ENCODE measurements around the gene OTX1. TPM values are rescaled to one million over a fixed set of nuclear protein-coding genes. Genes with fewer than 3 reads are reported as not detected.

The OTX1 gene
- total RNA-seq, 1 experiment from 2014 or later, result 13.1 TPM

DNA sequence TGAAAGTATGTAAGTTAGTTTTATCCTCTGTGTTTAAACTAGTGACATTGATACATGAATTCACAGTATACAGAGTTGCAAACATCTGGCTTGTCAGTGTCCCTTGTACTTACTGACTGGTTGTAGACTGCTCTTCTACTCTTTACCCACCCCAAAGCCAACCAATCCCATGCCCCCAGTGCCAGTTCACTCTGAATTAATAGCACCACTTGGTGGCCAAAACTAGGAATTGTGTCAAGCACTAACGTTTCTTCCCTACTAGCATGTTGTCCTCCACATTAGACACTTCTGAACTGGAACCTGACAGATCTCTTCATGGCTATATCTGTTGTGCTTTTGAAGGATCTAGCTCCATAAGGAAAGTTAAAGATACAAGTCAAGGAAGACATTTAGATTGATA is 27.2 kb upstream of the OTX1 start:
- H3K27me3 ChIP-seq (ENCODE audit: insufficient read depth, low read length), result no peaks in the 10 kb centered on the region
- CTCF ChIA-PET, result interaction anchor here (1.2 to 1.3 kb wide), 3 partner anchors 11 to 567 kb away, joined by 3 to 4 read pairs (median 3); no protein-coding TSS in a partner anchor
- no peaks in the 10 kb centered on the region for H3K79me2 ChIP-seq (ENCODE audit: insufficient read depth, low read length)
- DNase-seq (ENCODE audit: low read depth, low spot score) (peak; percentile 54), ATAC-seq (peak; percentile 96)
- BruUV-seq (replicated peaks), result no TSS peak
- H3K4me3 ChIP-seq (replicated peaks in 1 of 2; ENCODE audit: low read depth in 1 of 2, low read length in 2 of 2), result no peak overlapping the region
- intact Hi-C loops (cut with micrococcal nuclease), result loop anchor here (1.0 to 2.0 kb wide), 2 partner anchors 236 to 567 kb away; no protein-coding TSS in a partner anchor
- H2AFZ ChIP-seq (ENCODE audit: low read depth, low read length, poor library complexity, severe bottlenecking), result no peak overlapping the region
- no peaks in the 10 kb centered on the region; a peak in 1 of 4 replicates for H3K4me1 ChIP-seq (ENCODE audit: control insufficient read depth in 1 of 2, insufficient read depth in 2 of 2, low read length in 2 of 2)
- H4K20me1 ChIP-seq (ENCODE audit: insufficient read depth), result no peaks in the 10 kb centered on the region
- RAD21 ChIA-PET (ENCODE audit: low non-redundant PET in 1 of 2, low total read pairs in 2 of 2, uncharacterized antibody in 2 of 2, unreplicated experiment in 2 of 2), result no interaction called here
- TF ChIP-seq, protein P1, sequence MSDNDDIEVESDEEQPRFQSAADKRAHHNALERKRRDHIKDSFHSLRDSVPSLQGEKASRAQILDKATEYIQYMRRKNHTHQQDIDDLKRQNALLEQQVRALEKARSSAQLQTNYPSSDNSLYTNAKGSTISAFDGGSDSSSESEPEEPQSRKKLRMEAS (IDR thresholded peaks at IDR 0.05), result no peak
- TF ChIP-seq SIN3A (IDR thresholded peaks at IDR 0.05; ENCODE audit: low read depth) (no peak), SP1 (IDR thresholded peaks at IDR 0.05; ENCODE audit: low read depth) (no peak), CBX3 (IDR thresholded peaks at IDR 0.05; ENCODE audit: low read depth) (no peak), JUND (IDR thresholded peaks at IDR 0.05) (no peak), POLR2AphosphoS5 (IDR thresholded peaks at IDR 0.05; ENCODE audit: low read depth, low read length) (no peak), EZH2 (IDR thresholded peaks at IDR 0.05) (no peak), RAD21 (IDR thresholded peaks at IDR 0.05; ENCODE audit: low read depth) (peak; percentile 70), ELF1 (IDR thresholded peaks at IDR 0.05; ENCODE audit: borderline replicate concordance, low read depth) (no peak), CEBPB (IDR thresholded peaks at IDR 0.05; ENCODE audit: low read depth) (no peak), ZFX (IDR thresholded peaks at IDR 0.05) (no peak), ZNF274 (IDR thresholded peaks at IDR 0.05; ENCODE audit: low read depth, low read length) (no peak), POLR2A (IDR thresholded peaks at IDR 0.05; ENCODE audit: borderline replicate concordance, extremely low read depth, insufficient read depth, insufficient read length) (no peak), EGR1 (IDR thresholded peaks at IDR 0.05; ENCODE audit: low read depth) (no peak)
- TF ChIP-seq, protein P2, sequence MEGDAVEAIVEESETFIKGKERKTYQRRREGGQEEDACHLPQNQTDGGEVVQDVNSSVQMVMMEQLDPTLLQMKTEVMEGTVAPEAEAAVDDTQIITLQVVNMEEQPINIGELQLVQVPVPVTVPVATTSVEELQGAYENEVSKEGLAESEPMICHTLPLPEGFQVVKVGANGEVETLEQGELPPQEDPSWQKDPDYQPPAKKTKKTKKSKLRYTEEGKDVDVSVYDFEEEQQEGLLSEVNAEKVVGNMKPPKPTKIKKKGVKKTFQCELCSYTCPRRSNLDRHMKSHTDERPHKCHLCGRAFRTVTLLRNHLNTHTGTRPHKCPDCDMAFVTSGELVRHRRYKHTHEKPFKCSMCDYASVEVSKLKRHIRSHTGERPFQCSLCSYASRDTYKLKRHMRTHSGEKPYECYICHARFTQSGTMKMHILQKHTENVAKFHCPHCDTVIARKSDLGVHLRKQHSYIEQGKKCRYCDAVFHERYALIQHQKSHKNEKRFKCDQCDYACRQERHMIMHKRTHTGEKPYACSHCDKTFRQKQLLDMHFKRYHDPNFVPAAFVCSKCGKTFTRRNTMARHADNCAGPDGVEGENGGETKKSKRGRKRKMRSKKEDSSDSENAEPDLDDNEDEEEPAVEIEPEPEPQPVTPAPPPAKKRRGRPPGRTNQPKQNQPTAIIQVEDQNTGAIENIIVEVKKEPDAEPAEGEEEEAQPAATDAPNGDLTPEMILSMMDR (IDR thresholded peaks at IDR 0.05 in 2 of 3, conservative IDR thresholded peaks at IDR 0.05 in 1 of 3; ENCODE audit: borderline replicate concordance in 1 of 3, insufficient read depth in 1 of 3, low read depth in 2 of 3, low read length in 2 of 3), result peak; percentile 40 to 69 (median 53); a peak in 5 of 6 replicates
- TF ChIP-seq, protein P3, sequence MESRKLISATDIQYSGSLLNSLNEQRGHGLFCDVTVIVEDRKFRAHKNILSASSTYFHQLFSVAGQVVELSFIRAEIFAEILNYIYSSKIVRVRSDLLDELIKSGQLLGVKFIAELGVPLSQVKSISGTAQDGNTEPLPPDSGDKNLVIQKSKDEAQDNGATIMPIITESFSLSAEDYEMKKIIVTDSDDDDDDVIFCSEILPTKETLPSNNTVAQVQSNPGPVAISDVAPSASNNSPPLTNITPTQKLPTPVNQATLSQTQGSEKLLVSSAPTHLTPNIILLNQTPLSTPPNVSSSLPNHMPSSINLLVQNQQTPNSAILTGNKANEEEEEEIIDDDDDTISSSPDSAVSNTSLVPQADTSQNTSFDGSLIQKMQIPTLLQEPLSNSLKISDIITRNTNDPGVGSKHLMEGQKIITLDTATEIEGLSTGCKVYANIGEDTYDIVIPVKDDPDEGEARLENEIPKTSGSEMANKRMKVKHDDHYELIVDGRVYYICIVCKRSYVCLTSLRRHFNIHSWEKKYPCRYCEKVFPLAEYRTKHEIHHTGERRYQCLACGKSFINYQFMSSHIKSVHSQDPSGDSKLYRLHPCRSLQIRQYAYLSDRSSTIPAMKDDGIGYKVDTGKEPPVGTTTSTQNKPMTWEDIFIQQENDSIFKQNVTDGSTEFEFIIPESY (IDR thresholded peaks at IDR 0.05; ENCODE audit: extremely low read depth, insufficient replicate concordance, low read length), result no peak
- H3K36me3 ChIP-seq (ENCODE audit: control insufficient read depth in 1 of 2, insufficient read depth in 2 of 2, low read length in 2 of 2), result peaks cover 0 to 4% of the 10 kb centered on the region in 2 experiments; a peak in 1 of 4 replicates
- no peak overlapping the region for H3K4me2 ChIP-seq (ENCODE audit: low read length)
- H3K9ac ChIP-seq (ENCODE audit: low read length), result no peak overlapping the region
- no peak overlapping the region for H3K27ac ChIP-seq (ENCODE audit: low read depth, low read length)
- POLR2A ChIA-PET, result no interaction called here
- H3K9me3 ChIP-seq (ENCODE audit: control insufficient read depth in 1 of 2, insufficient read depth in 1 of 2, low read depth in 1 of 2, low read length in 2 of 2), result no peaks in the 10 kb centered on the region
- no peaks in the 10 kb centered on the region for H3K9me2 ChIP-seq (ENCODE audit: insufficient read depth)
